ENCODE measurements around the gene OCLN.
"Not testable (repeated sequence)": the region's sequence is repeated elsewhere in the genome, so short reads cannot be mapped to it uniquely, and the experiment has no call there.

OCLN gene

DNA sequence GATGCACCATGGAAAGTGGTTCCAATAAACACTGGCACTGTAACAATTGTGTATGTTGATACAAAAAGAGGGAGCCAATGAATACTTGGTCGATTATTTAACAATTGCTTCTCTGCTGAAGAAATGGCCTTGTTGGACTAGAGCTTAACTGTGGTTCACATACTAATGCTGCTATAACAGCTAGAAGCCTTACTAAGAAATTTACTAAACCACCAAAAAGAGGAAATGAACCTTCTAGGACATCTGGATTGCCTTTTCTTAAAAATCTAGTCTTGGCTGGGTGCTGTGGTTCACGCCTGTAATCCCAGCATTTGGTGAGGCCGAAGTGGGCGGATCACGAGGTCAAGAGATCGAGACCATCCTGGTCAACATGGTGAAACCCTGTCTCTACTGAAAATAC lies 109.4 kb downstream of the OCLN start:
- H3K4me1 Mint-ChIP-seq (ENCODE audit: low read depth); H3K4me3 Mint-ChIP-seq; H3K27ac Mint-ChIP-seq; H3K27me3 Mint-ChIP-seq; H3K9me3 Mint-ChIP-seq; DNase-seq; H3K36me3 Mint-ChIP-seq (ENCODE audit: low read depth): not testable (repeated sequence)

DNA sequence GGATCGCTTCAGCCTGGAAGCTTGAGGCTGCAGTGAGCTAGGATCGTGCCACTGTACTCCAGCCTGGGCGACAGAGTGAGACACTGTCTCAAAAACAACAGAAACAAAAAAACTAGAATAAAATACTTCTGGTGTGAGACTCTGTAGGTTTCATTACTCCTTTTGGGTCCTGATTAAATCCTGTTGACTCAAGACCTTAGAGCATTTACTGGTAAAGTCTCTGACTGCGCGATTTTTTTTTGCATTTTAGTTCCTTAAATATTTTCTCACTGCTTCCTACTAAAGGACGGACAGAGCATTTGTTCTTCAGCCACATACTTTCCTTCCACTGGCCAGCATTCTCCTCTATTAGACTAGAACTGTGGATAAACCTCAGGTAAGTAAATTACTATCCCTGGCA lies 114.2 kb downstream of the OCLN start:
- DNase-seq; H3K27ac Mint-ChIP-seq; H3K9me3 Mint-ChIP-seq; H3K27me3 Mint-ChIP-seq; H3K4me3 Mint-ChIP-seq; H3K36me3 Mint-ChIP-seq (ENCODE audit: low read depth); H3K4me1 Mint-ChIP-seq (ENCODE audit: low read depth): not testable (repeated sequence)

Data from activated T-cell treated with anti-CD3 and anti-CD28 coated beads, Interleukin-2, amount 50 U/mL, for 24 hours (primary cell).